IPS-15b (cell line): ENCODE measurements around the gene PRSS33.
A peak's percentile ranks its signal among the peaks of the same experiment; 100 is the strongest.

Experiments
- H3K27me3 ChIP-seq: one replicate; pipeline ENCODE4 v1.6.1; 2013; ENCODE audit warnings: low read length; ENCODE audit not compliant: control insufficient read depth, insufficient read depth
- H3K36me3 ChIP-seq: one replicate; pipeline ENCODE4 v1.6.1; 2013; ENCODE audit warnings: low read length; ENCODE audit not compliant: control insufficient read depth, insufficient read depth
- H3K4me1 ChIP-seq: one replicate; pipeline ENCODE4 v1.6.1; 2013; ENCODE audit warnings: mild to moderate bottlenecking, low read length; ENCODE audit not compliant: control insufficient read depth, insufficient read depth
- H3K4me3 ChIP-seq: one replicate; pipeline ENCODE4 v1.5.1; 2013; ENCODE audit warnings: low read depth, low read length
- H3K9ac ChIP-seq: one replicate; pipeline ENCODE4 v1.6.1; 2013; ENCODE audit warnings: low read depth, mild to moderate bottlenecking, low read length
- H3K9me3 ChIP-seq: one replicate; pipeline ENCODE4 v1.6.1; 2013; ENCODE audit warnings: mild to moderate bottlenecking, low read length; ENCODE audit not compliant: control insufficient read depth, insufficient read depth

Gene PRSS33

GRCh38 chr16:2763173-2763572 lies 24.2 kb downstream of the PRSS33 start:
- H3K36me3 ChIP-seq = peaks cover 96% of the 10 kb centered on the region
- no peak overlapping the region for H3K4me3 ChIP-seq
- no peaks in the 10 kb centered on the region for H3K4me1 ChIP-seq
- H3K9me3 ChIP-seq = peaks cover 7% of the 10 kb centered on the region
- H3K9ac ChIP-seq = no peak overlapping the region
- H3K27me3 ChIP-seq = no peaks in the 10 kb centered on the region

- no peak overlapping the region for H3K4me3 ChIP-seq
Observed at GRCh38 chr16:2762711-2763110, 24.6 kb downstream of the PRSS33 start.

DNA sequence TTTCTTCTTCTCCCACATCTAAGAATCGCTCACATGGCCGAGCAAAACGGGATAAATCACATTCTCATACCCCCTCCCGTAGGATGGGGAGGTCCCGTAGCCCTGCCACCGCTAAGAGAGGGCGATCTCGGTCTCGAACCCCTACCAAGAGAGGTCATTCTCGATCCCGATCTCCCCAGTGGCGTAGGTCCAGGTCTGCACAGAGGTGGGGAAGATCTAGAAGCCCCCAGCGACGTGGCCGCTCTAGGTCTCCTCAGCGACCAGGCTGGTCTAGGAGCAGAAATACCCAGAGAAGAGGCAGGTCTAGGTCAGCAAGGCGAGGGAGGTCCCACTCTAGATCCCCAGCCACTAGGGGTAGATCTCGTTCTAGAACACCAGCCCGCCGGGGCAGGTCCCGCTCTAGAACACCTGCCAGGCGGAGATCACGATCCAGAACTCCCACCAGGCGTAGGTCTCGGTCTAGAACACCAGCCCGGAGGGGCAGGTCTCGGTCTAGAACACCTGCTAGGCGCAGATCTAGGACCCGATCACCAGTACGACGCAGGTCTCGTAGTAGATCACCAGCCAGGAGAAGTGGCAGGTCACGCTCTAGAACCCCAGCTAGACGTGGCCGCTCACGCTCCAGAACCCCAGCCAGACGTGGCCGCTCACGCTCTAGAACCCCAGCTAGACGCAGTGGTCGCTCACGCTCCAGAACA lies 25.3 kb downstream of the PRSS33 start:
- Histone ChIP-seq H3K36me3 (peaks cover 94% of the 10 kb centered on the region), H3K4me3 (no peak overlapping the region)

More at GRCh38 chr16:2762711-2763110, 24.6 kb downstream of the PRSS33 start:
- H3K9ac ChIP-seq = no peak overlapping the region
- no peaks in the 10 kb centered on the region for H3K27me3 ChIP-seq
- H3K9me3 ChIP-seq = peaks cover 7% of the 10 kb centered on the region
- H3K4me1 ChIP-seq = no peaks in the 10 kb centered on the region
- H3K36me3 ChIP-seq = peaks cover 95% of the 10 kb centered on the region

GRCh38 chr16:2761472-2761871 lies 25.9 kb downstream of the PRSS33 start:
- Histone ChIP-seq H3K4me3 (no peak overlapping the region), H3K27me3 (no peaks in the 10 kb centered on the region), H3K4me1 (no peaks in the 10 kb centered on the region), H3K9ac (no peak overlapping the region), H3K9me3 (peaks cover 7% of the 10 kb centered on the region), H3K36me3 (peaks cover 92% of the 10 kb centered on the region)

More for the DNA sequence above, 25.3 kb downstream of the PRSS33 start:
- no peaks in the 10 kb centered on the region for H3K4me1 ChIP-seq
- H3K9me3 ChIP-seq = peaks cover 7% of the 10 kb centered on the region
- H3K27me3 ChIP-seq = no peaks in the 10 kb centered on the region
- H3K9ac ChIP-seq = no peak overlapping the region

DNA sequence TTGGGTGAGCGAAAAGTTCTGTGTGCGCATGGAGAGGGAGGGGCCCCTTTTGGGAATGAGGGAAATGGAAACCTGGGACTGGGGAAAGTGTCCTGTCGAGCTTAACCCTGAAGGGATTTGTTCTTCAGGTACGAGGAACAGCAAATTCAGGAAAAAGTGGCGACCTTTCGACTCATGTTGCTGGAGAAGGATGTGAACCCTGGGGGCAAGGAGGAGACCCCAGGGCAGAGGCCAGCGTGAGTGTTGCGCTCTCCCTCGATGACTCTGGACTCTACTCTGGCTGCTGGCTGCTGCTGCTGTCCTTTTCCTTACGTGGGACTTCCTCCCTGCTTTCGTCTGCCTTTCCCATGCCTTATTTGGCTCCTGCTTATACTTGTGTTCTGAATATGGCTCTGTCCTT lies 30.0 kb downstream of the PRSS33 start:
- Histone ChIP-seq H3K9me3 (peaks cover 3% of the 10 kb centered on the region), H3K36me3 (peaks cover 56% of the 10 kb centered on the region), H3K4me1 (peaks cover 15% of the 10 kb centered on the region), H3K4me3 (no peak overlapping the region), H3K9ac (no peak overlapping the region), H3K27me3 (no peaks in the 10 kb centered on the region)

GRCh38 chr16:2756288-2757015 lies 30.9 kb downstream of the PRSS33 start:
- H3K4me3 ChIP-seq = no peak overlapping the region
- H3K9ac ChIP-seq = no peak overlapping the region
- peaks cover 15% of the 10 kb centered on the region for H3K4me1 ChIP-seq
- no peaks in the 10 kb centered on the region for H3K9me3 ChIP-seq
- no peaks in the 10 kb centered on the region for H3K27me3 ChIP-seq
- peaks cover 47% of the 10 kb centered on the region for H3K36me3 ChIP-seq

DNA sequence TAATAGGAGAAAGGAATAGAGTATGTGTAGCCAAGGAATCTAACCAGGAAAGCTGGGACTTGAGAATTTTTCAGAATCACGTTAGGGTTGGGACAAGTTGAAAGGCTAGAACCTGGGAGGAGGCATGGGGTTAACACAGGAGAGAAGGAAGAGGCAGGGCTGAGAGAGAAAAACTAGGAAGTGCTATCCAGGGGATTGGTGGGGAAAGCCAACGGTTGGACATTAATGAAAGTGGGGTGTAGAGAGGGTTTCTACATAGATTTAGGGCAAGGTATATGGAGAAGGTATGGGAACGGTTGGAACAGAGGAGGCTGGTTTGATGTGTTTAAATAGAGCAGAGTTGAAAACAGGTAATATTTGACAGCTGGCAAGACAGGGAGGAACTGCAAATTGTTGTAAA lies 32.2 kb downstream of the PRSS33 start:
- H3K9me3 ChIP-seq = no peaks in the 10 kb centered on the region
- H3K27me3 ChIP-seq = no peaks in the 10 kb centered on the region
- peaks cover 35% of the 10 kb centered on the region for H3K36me3 ChIP-seq
- H3K4me3 ChIP-seq = peak overlapping the region; percentile 88
- H3K9ac ChIP-seq = no peak overlapping the region
- peaks cover 15% of the 10 kb centered on the region for H3K4me1 ChIP-seq

- H3K4me3 ChIP-seq = peak overlapping the region; percentile 88
- no peaks in the 10 kb centered on the region for H3K9me3 ChIP-seq
- H3K36me3 ChIP-seq = peaks cover 23% of the 10 kb centered on the region
- peak overlapping the region; percentile 93 for H3K9ac ChIP-seq
- no peaks in the 10 kb centered on the region for H3K27me3 ChIP-seq
- peaks cover 15% of the 10 kb centered on the region for H3K4me1 ChIP-seq
Observed at GRCh38 chr16:2753733-2754020, 33.7 kb downstream of the PRSS33 start.

DNA sequence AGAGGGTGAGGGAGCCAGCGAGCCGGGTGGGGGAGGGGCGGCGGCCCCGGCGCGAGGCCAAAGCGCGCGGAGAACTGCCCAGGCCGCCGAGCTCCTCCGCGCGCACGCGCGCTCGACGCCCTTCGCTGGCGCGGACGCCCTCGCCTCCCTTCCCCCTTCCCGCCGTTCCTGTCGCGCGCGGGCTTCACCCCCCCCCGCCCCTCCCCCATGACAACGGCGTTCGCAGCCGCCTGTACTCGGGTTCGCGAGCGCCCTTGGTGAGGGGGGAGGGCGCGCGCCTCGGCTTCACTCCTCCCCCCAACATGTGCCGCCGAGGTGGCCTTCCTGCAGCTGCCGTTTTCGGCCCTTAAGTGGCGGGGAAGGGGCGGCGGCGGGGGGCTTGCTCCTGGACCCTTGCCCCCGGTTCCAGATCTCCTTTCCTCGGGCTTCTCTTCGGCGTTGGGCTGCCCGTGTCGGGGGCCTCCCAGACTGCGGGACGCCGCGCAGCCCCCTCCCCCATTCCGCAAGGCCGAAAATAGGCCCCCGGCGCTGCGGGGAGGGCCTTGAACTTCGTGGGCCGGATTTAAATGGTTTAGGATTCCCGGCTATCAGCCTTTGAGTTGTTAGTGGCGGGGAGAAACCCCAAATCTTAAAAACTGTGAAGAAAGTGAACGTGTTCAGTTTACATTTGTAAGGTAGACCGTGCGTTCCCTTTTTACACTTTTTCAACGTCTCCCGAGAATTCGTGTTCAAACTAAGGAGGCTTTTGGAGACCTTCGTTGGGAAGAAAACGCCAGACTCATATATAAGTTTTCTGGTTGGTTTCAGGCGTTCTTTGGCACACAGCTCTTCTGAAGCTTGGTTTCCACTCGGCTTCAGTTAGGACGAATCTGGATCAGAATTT lies 34.3 kb downstream of the PRSS33 start:
- H3K9ac ChIP-seq = peak overlapping the region; percentile 97
- H3K9me3 ChIP-seq = no peaks in the 10 kb centered on the region
- H3K4me3 ChIP-seq = peak overlapping the region; percentile 88
- no peaks in the 10 kb centered on the region for H3K27me3 ChIP-seq
- peaks cover 15% of the 10 kb centered on the region for H3K4me1 ChIP-seq
- H3K36me3 ChIP-seq = peaks cover 19% of the 10 kb centered on the region

- Histone ChIP-seq H3K27me3 (no peaks in the 10 kb centered on the region), H3K9me3 (no peaks in the 10 kb centered on the region), H3K9ac (peak within 1 kb of the TSS; percentile 97), H3K4me3 (peak within 1 kb of the TSS; percentile 88), H3K36me3 (peaks cover 11% of the 10 kb centered on the region), H3K4me1 (peaks cover 15% of the 10 kb centered on the region)
Observed at GRCh38 chr16:2752035-2752849, 35.1 kb downstream of the PRSS33 start, which contains the start of gene SRRM2. SRRM2 (plus strand) TSS chr16:2752638; CDS start chr16:2756365, 3,727 bp downstream.

GRCh38 chr16:2751577-2752034 lies 35.8 kb downstream of the PRSS33 start:
- H3K9me3 ChIP-seq = no peaks in the 10 kb centered on the region
- peaks cover 8% of the 10 kb centered on the region for H3K36me3 ChIP-seq
- H3K27me3 ChIP-seq = no peaks in the 10 kb centered on the region
- peak overlapping the region; percentile 97 for H3K9ac ChIP-seq
- peak overlapping the region; percentile 88 for H3K4me3 ChIP-seq
- peaks cover 15% of the 10 kb centered on the region for H3K4me1 ChIP-seq
